CD8-positive, alpha-beta memory T cell (primary cell): ENCODE data around the gene NLRC5. TPM values are rescaled to one million over a fixed set of nuclear protein-coding genes. Genes with fewer than 3 reads are reported as not detected.
A peak's percentile ranks its signal among the peaks of the same experiment; 100 is the strongest.
"Not testable (repeated sequence)": the region's sequence is repeated elsewhere in the genome, so short reads cannot be mapped to it uniquely, and the experiment has no call there.

Source experiments
- CTCF ChIA-PET: fragments of 350-600 bp; sonication (Branson Sonifier 250); formaldehyde crosslinking; loops from one replicate; lab custom pipeline; 2021; ENCODE audit warnings: antibody characterized with exemption; lab: Charles Lee
- POLR2A ChIA-PET: fragments of 350-600 bp; sonication (Branson Sonifier 250); formaldehyde crosslinking; loops from one replicate; lab custom pipeline; 2021; ENCODE audit warnings: antibody characterized with exemption; lab: Charles Lee
- DNase-seq, 5 donors: peaks; one replicate each; pipeline versions ENCODE4 v3.0.0 to v3.0.0-alpha.2; 2020 to 2022; ENCODE audit warnings: mixed read lengths in 1 of 5
- H3K27ac ChIP-seq: one replicate; pipeline ENCODE4 v1.7.0; 2013; ENCODE audit warnings: low read depth, mild to moderate bottlenecking, low read length, moderate library complexity
- H3K27me3 ChIP-seq: 2 replicates; pipeline ENCODE4 v1.7.0; 2013; ENCODE audit warnings: low read length, mild to moderate bottlenecking; ENCODE audit not compliant: insufficient read depth, poor library complexity, severe bottlenecking
- H3K36me3 ChIP-seq: 2 replicates; pipeline ENCODE4 v1.7.0; 2013; ENCODE audit warnings: mild to moderate bottlenecking, low read length, moderate library complexity; ENCODE audit not compliant: insufficient read depth
- H3K4me1 ChIP-seq: 2 replicates; pipeline ENCODE4 v1.7.0; 2013; ENCODE audit warnings: mild to moderate bottlenecking, low read length, moderate library complexity; ENCODE audit not compliant: insufficient read depth
- H3K4me3 ChIP-seq: 2 replicates; pipeline ENCODE4 v1.7.0; 2013; ENCODE audit warnings: mild to moderate bottlenecking, low read length
- H3K9me3 ChIP-seq: 2 replicates; pipeline ENCODE4 v1.7.0; 2013; ENCODE audit warnings: mild to moderate bottlenecking, low read length
- H3K27ac Mint-ChIP-seq, 8 donors: one replicate each; pipeline ENCODE4 v1.8.0; 2020 to 2021; ENCODE audit warnings: mixed read lengths in 8 of 8, mild to moderate bottlenecking in 6 of 8, inconsistent platforms in 3 of 8, moderate library complexity in 3 of 8
- H3K27me3 Mint-ChIP-seq, 2 donors: one replicate each; pipeline ENCODE4 v1.8.0; 2020 to 2021; ENCODE audit warnings: mixed read lengths in 2 of 2, mild to moderate bottlenecking in 1 of 2, moderate library complexity in 1 of 2
- H3K36me3 Mint-ChIP-seq, 3 donors: one replicate each; pipeline ENCODE4 v1.8.0; 2020 to 2021; ENCODE audit warnings: mixed read lengths in 3 of 3, inconsistent platforms in 1 of 3, mild to moderate bottlenecking in 1 of 3
- H3K4me1 Mint-ChIP-seq, 3 donors: one replicate each; pipeline ENCODE4 v1.8.0; 2020 to 2021; ENCODE audit warnings: mixed read lengths in 3 of 3, inconsistent platforms in 1 of 3, mild to moderate bottlenecking in 1 of 3
- H3K4me3 Mint-ChIP-seq, 7 donors: one replicate each; pipeline ENCODE4 v1.8.0; 2020 to 2021; ENCODE audit warnings: mixed read lengths in 7 of 7, mild to moderate bottlenecking in 6 of 7, moderate library complexity in 4 of 7, inconsistent platforms in 2 of 7
- H3K9me3 Mint-ChIP-seq, 5 donors: one replicate each; pipeline ENCODE4 v1.8.0; 2020 to 2022; ENCODE audit warnings: mixed read lengths in 5 of 5, mild to moderate bottlenecking in 3 of 5, moderate library complexity in 2 of 5, inconsistent platforms in 1 of 5
- polyA plus RNA-seq: library from polyadenylated mRNA; unstranded; fragments of 300-500 nt; fragmentation: Illumina TruSeq; gene quantifications from one replicate; pipeline ENCODE4 v1.2.3, GENCODE V29; 2021
- total RNA-seq, 2 experiments: library from RNA; stranded (reverse); gene quantifications; one replicate each; pipeline ENCODE4 v1.2.3, GENCODE V29; 2021

Gene NLRC5
- total and polyA plus RNA-seq, 3 experiments from 2014 or later = 165 to 178 (median 173) TPM

DNA sequence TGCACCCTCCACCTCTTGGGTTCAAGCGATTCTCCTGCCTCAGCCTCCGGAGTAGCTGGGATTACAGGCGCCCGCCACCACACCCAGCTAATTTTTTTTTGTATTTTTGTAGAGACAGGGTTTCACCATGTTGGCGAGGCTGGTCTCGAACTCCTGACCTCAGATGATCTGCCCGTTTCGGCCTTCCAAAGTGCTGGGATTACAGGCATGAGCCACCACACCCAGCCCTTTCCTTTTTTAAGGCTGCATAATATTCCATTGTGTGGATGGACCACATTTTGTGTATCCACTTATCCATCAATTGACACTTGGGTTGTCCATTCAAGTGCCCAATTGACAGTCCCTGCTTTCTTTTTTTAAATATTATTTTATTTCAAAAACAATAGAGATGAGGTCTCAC, 73.8 kb downstream of the NLRC5 start:
- H3K27me3 Mint-ChIP-seq, H3K27me3 ChIP-seq, H3K9me3 Mint-ChIP-seq, H3K27ac ChIP-seq, H3K9me3 ChIP-seq, H3K4me1 ChIP-seq, H3K4me3 ChIP-seq, DNase-seq, H3K4me3 Mint-ChIP-seq, POLR2A ChIA-PET: not testable (repeated sequence)
- CTCF ChIA-PET = interaction anchor here (0.9 to 1.5 kb wide), 3 partner anchors 20 to 99 kb away, joined by 3 to 4 read pairs (median 3); no protein-coding TSS in a partner anchor
- peaks cover 3 to 78% (median 22%) of the 10 kb centered on the region in 3 donors for H3K36me3 Mint-ChIP-seq
- peaks cover 40% of the 10 kb centered on the region for H3K36me3 ChIP-seq
- peak overlapping the region in 2 of 8 donors; percentile 50 to 77 for H3K27ac Mint-ChIP-seq
- H3K4me1 Mint-ChIP-seq = peaks cover 15 to 20% (median 16%) of the 10 kb centered on the region in 3 donors

- peaks cover 14% of the 10 kb centered on the region for H3K4me1 ChIP-seq
- Mint-ChIP-seq H3K9me3 (no peaks in the 10 kb centered on the region), H3K27me3 (no peaks in the 10 kb centered on the region), H3K36me3 (peaks cover 11 to 78% (median 32%) of the 10 kb centered on the region in 3 donors), H3K4me1 (peaks cover 21 to 28% (median 27%) of the 10 kb centered on the region in 3 donors), H3K27ac (peak overlapping the region in 5 of 8 donors; percentile 22 to 89 (median 55)), H3K4me3 (no peak overlapping the region)
- ChIA-PET POLR2A (no interaction called here), CTCF (interaction anchor here (1.1 kb wide), 1 partner anchor 19 kb away, joined by 5 read pairs; no protein-coding TSS in a partner anchor)
- H3K4me3 ChIP-seq = no peak overlapping the region
- DNase-seq = no peak
- H3K9me3 ChIP-seq = no peaks in the 10 kb centered on the region
- peaks cover 38% of the 10 kb centered on the region for H3K36me3 ChIP-seq
- no peaks in the 10 kb centered on the region for H3K27me3 ChIP-seq
- no peak overlapping the region for H3K27ac ChIP-seq
These were observed 75.6 kb downstream of the NLRC5 start for GRCh38 chr16:57064995-57065394.

DNA sequence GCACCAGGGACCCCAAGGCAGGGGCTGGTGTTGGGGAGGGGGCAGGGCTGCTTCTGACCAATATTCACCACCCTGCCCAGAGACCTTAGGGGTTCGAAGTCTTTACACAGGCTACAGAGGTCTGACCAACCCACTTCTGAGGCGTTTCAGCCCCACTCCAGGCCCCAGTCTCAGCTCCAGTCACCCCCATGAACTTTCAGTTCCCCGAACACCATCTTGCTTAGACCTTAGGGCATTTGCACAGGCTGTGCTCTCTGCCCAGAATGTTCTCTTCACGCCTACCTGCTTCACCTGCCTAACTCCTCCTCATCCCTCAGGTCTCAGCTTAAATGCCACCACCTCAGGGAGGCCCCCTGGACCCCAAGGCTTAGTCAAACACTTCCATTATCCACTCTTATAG, 77.3 kb downstream of the NLRC5 start:
- no peak overlapping the region for H3K4me3 ChIP-seq
- H3K4me3 Mint-ChIP-seq = no peak overlapping the region
- H3K36me3 Mint-ChIP-seq = peaks cover 7 to 71% (median 29%) of the 10 kb centered on the region in 3 donors
- no peaks in the 10 kb centered on the region for H3K27me3 ChIP-seq
- H3K9me3 ChIP-seq = no peaks in the 10 kb centered on the region
- H3K9me3 Mint-ChIP-seq = peaks cover 0 to 2% (median 0%) of the 10 kb centered on the region in 5 donors
- peak overlapping the region in 5 of 8 donors; percentile 17 to 79 (median 62) for H3K27ac Mint-ChIP-seq
- POLR2A ChIA-PET = no interaction called here
- peaks cover 32% of the 10 kb centered on the region for H3K36me3 ChIP-seq
- H3K27ac ChIP-seq = no peak overlapping the region
- CTCF ChIA-PET = interaction anchor here (1.2 to 2.2 kb wide), 2 partner anchors 17 to 25 kb away, joined by 6 to 7 read pairs; no protein-coding TSS in a partner anchor
- H3K4me1 ChIP-seq = peaks cover 12% of the 10 kb centered on the region
- peaks cover 0 to 3% of the 10 kb centered on the region in 2 donors for H3K27me3 Mint-ChIP-seq
- no peak for DNase-seq
- H3K4me1 Mint-ChIP-seq = peaks cover 15 to 29% (median 28%) of the 10 kb centered on the region in 3 donors

DNA sequence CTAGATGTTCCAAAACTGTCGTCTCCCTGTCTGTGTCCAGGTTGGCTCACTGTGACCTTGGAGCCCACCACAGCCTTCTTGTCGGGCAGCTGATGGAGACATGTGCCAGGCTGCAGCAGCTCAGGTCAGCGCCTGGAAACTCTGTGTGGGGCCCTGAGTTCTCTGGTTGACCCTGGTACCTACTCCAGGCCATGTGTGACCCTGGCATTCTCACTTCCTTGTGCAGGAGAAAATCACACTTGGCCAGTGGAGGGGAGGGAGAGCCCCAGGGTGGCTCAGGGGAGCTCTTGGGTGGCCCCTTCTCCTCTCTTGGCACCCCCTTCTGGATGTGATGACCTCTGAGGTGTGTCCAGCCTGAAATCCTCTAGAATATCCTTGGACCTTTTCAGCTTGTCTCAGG, 78.0 kb downstream of the NLRC5 start:
- no peaks in the 10 kb centered on the region for H3K9me3 ChIP-seq
- Mint-ChIP-seq H3K27ac (peak overlapping the region in 5 of 8 donors; percentile 17 to 79 (median 66)), H3K36me3 (peaks cover 7 to 71% (median 23%) of the 10 kb centered on the region in 3 donors), H3K4me3 (no peak overlapping the region), H3K4me1 (peaks cover 15 to 32% (median 29%) of the 10 kb centered on the region in 3 donors), H3K27me3 (peaks cover 0 to 3% of the 10 kb centered on the region in 2 donors), H3K9me3 (peaks cover 0 to 2% (median 0%) of the 10 kb centered on the region in 5 donors)
- H3K27me3 ChIP-seq = no peaks in the 10 kb centered on the region
- no peak overlapping the region for H3K27ac ChIP-seq
- DNase-seq = no peak
- no peak overlapping the region for H3K4me3 ChIP-seq
- H3K36me3 ChIP-seq = peaks cover 39% of the 10 kb centered on the region
- ChIA-PET CTCF (interaction anchor here (0.7 to 2.2 kb wide), 3 partner anchors 16 to 103 kb away, joined by 3 to 7 read pairs (median 6); no protein-coding TSS in a partner anchor), POLR2A (no interaction called here)
- H3K4me1 ChIP-seq = peaks cover 12% of the 10 kb centered on the region

DNA sequence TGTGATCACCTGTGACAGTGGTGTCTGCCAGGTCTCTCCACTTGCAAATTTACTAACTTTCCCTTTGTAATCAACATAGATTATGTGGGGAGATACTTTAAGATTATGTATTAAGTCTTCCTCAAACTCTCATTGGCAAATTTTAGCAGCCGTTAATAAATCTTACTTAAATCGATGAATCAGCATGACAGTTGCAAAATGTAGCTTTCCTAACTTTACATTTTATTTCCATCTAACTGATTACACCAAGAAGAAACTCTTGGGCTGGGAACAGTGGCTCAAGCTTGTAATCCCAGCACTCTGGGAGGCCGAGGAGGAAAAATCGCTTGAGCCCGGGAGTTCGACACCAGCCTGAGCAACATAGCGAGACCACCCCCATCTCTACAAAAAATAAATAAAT, 79.7 kb downstream of the NLRC5 start:
- no peak for DNase-seq
- Histone ChIP-seq H3K4me3 (no peak overlapping the region), H3K36me3 (peaks cover 43% of the 10 kb centered on the region), H3K27me3 (no peaks in the 10 kb centered on the region), H3K9me3 (no peaks in the 10 kb centered on the region), H3K27ac (no peak overlapping the region), H3K4me1 (peaks cover 12% of the 10 kb centered on the region)
- Mint-ChIP-seq H3K27ac (peak overlapping the region in 4 of 8 donors; percentile 0 to 82 (median 60)), H3K4me1 (peaks cover 15 to 32% (median 29%) of the 10 kb centered on the region in 3 donors), H3K4me3 (no peak overlapping the region), H3K36me3 (peaks cover 7 to 81% (median 20%) of the 10 kb centered on the region in 3 donors), H3K9me3 (peaks cover 0 to 2% (median 0%) of the 10 kb centered on the region in 5 donors), H3K27me3 (peaks cover 0 to 3% of the 10 kb centered on the region in 2 donors)
- CTCF ChIA-PET = interaction anchor here (1.3 to 2.2 kb wide), 3 partner anchors 16 to 105 kb away, joined by 3 to 8 read pairs (median 4); no protein-coding TSS in a partner anchor
- POLR2A ChIA-PET = no interaction called here

- H3K36me3 Mint-ChIP-seq = peaks cover 7 to 86% (median 22%) of the 10 kb centered on the region in 3 donors
- POLR2A ChIA-PET = no interaction called here
- peaks cover 0 to 3% of the 10 kb centered on the region in 2 donors for H3K27me3 Mint-ChIP-seq
- CTCF ChIA-PET = interaction anchor here (0.9 to 2.2 kb wide), 4 partner anchors 15 to 112 kb away, joined by 3 to 8 read pairs (median 4); no protein-coding TSS in a partner anchor
- peak overlapping the region in 7 of 8 donors; percentile 68 to 97 (median 72) for H3K27ac Mint-ChIP-seq
- H3K9me3 Mint-ChIP-seq = peaks cover 0 to 2% (median 0%) of the 10 kb centered on the region in 5 donors
- Histone ChIP-seq H3K4me3 (no peak overlapping the region), H3K36me3 (peaks cover 50% of the 10 kb centered on the region), H3K4me1 (peaks cover 12% of the 10 kb centered on the region), H3K9me3 (no peaks in the 10 kb centered on the region), H3K27me3 (no peaks in the 10 kb centered on the region), H3K27ac (no peak overlapping the region)
- peaks cover 15 to 32% (median 29%) of the 10 kb centered on the region in 3 donors for H3K4me1 Mint-ChIP-seq
- H3K4me3 Mint-ChIP-seq = peak overlapping the region in 3 of 7 donors; percentile 13 to 65 (median 15)
- DNase-seq = no peak
These were observed 80.4 kb downstream of the NLRC5 start for GRCh38 chr16:57069635-57070370.

DNA sequence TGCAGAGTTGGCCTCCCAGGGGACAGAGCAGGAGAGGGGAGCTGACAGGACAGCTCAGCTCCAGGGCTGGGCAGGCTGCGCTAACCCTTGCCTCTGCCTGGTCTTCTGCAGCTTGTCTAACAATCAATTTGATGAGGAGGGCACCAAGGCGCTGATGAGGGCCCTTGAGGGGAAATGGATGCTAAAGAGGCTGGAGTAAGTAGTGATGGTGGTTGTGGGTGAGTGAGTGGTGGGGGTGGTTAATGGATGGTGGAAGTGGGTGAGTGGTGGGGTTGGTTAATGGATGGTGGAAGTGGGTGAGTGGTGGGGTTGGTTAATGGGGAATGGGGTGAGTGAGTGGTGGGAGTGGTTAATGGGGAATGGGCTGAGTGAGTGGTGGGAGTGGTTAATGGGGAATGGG, 81.1 kb downstream of the NLRC5 start:
- no peak overlapping the region for H3K4me3 ChIP-seq
- Mint-ChIP-seq H3K27me3 (peaks cover 0 to 3% of the 10 kb centered on the region in 2 donors), H3K9me3 (peaks cover 0 to 2% (median 0%) of the 10 kb centered on the region in 5 donors), H3K36me3 (peaks cover 7 to 87% (median 22%) of the 10 kb centered on the region in 3 donors), H3K4me3 (peak overlapping the region in 4 of 7 donors; percentile 26 to 63 (median 48)), H3K4me1 (peaks cover 15 to 32% (median 29%) of the 10 kb centered on the region in 3 donors), H3K27ac (peak overlapping the region; percentile 36 to 97 (median 78))
- no peaks in the 10 kb centered on the region for H3K9me3 ChIP-seq
- H3K27me3 ChIP-seq = no peaks in the 10 kb centered on the region
- CTCF ChIA-PET = interaction anchor here (0.9 to 2.2 kb wide), 3 partner anchors 14 to 113 kb away, joined by 3 to 8 read pairs (median 4); no protein-coding TSS in a partner anchor
- peaks cover 12% of the 10 kb centered on the region for H3K4me1 ChIP-seq
- H3K36me3 ChIP-seq = peaks cover 54% of the 10 kb centered on the region
- H3K27ac ChIP-seq = no peak overlapping the region
- DNase-seq = no peak
- POLR2A ChIA-PET = no interaction called here
